Cerebellar nuclear complex (tissue), 1 donor: Measurements from ENCODE around the gene IFT25.
"Not testable (repeated sequence)": the region's sequence is repeated elsewhere in the genome, so short reads cannot be mapped to it uniquely, and the experiment has no call there.

Source experiments
- DNase-seq, 2 experiments: peaks; one replicate each; lab custom pipeline; 2025; lab: John Stamatoyannopoulos, UW

Gene IFT25

DNA sequence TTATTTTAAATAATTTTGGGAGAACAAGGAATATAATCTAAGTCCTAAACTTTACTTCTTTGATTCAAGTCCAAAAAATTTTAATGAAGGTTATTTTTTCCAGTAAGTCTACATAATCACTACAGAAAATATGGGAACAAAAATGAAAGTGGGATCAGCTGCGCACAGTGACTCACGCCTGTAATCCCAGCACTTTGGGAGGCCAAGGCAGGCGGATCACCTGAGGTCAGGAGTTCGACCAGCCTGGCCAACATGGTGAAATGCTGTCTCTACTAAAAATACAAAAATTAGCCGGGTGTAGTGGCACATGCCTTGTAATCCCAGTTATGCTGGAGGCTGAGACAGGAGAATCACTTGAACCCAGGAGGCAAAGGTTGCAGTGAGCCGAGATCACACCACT is 61.9 kb downstream of the IFT25 start:
- not testable (repeated sequence) for DNase-seq

- not testable (repeated sequence) for DNase-seq
Measured at GRCh38 chr1:53881853-53882252, 63.6 kb downstream of the IFT25 start.

- no peak for DNase-seq
Measured at GRCh38 chr1:53878492-53879105, 66.9 kb downstream of the IFT25 start.

- not testable (repeated sequence) for DNase-seq
Measured at GRCh38 chr1:53875150-53875549, 70.3 kb downstream of the IFT25 start.

DNA sequence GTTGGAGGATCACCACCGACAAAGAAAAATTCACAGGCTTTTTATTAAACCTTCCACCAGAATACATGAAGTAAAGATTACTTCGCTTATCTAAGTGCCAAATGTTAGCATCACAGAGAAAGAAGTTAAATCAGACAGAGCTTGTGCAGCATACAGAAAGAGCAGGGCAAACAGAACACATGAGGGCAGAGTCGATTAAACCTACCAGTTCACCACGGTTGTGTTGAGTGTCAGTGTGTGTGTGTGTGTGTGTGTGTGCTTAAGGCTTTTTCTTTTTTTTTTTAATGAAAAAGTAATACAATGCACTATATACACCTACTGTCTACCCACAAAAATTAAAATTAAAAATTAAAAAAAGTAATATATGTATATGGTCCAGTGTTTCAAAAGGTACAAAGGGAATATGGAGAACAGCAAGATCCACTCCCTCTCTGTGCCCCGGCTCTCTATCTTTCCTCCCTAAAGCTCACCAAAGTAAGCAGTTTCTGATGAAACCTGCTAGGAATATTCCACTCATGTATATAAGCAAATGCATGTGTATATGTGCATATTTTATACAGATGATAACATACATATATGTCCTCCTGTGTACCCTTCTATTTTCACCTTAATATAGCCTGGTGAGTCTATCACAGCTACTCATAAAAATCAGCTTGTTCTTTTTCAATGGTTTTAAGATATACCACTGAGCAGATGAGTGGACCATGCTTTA is 73.6 kb downstream of the IFT25 start:
- no peak for DNase-seq
